OCI-LY3 (cell line): Measurements from ENCODE around the gene TREX2.

Source experiments
- CTCF ChIP-seq: fragments of 200-600, 300-600 bp; sonication (generic); IDR thresholded peaks from 2 replicates; pipeline ENCODE4 v1.5.1; 2014; ENCODE audit warnings: antibody characterized with exemption, low read length, low read depth
- EZH2phosphoT487 ChIP-seq: fragments of 200-600 bp; shearing (Covaris generic); IDR thresholded peaks from 2 replicates; pipeline ENCODE4 v1.6.1; 2018; ENCODE audit warnings: antibody characterized with exemption, mixed run types, low read depth

- TF ChIP-seq CTCF (no peak), EZH2phosphoT487 (no peak)
These were observed 31.0 kb upstream of the TREX2 start for GRCh38 chrX:153476666-153477363.
